ENCODE measurements around the gene LRPAP1.
A peak's percentile ranks its signal among the peaks of the same experiment; 100 is the strongest.

Gene LRPAP1

GRCh38 chr4:3519468-3520264, 12.6 kb downstream of the LRPAP1 start:
- DNase-seq (ENCODE audit: low spot score) (peak; percentile 25), ATAC-seq (ENCODE audit: low read depth) (no peak)
- no peak for TF ChIP-seq CTCF (IDR thresholded peaks at IDR 0.05; ENCODE audit: poor library complexity, severe bottlenecking)
- Histone ChIP-seq H3K27ac (ENCODE audit: poor library complexity, severe bottlenecking) (no peak overlapping the region), H3K9me3 (ENCODE audit: severe bottlenecking) (no peaks in the 10 kb centered on the region), H3K36me3 (ENCODE audit: low read depth) (peaks cover 53% of the 10 kb centered on the region), H3K4me3 (ENCODE audit: severe bottlenecking) (no peak overlapping the region), H3K27me3 (ENCODE audit: insufficient read depth, poor library complexity, severe bottlenecking) (no peaks in the 10 kb centered on the region), H3K4me1 (ENCODE audit: insufficient read depth, poor library complexity, severe bottlenecking) (no peaks in the 10 kb centered on the region)

- TF ChIP-seq CTCF (IDR thresholded peaks at IDR 0.05; ENCODE audit: poor library complexity, severe bottlenecking): no peak
- peaks cover 54% of the 10 kb centered on the region for H3K36me3 ChIP-seq (ENCODE audit: low read depth)
- H3K27me3 ChIP-seq (ENCODE audit: insufficient read depth, poor library complexity, severe bottlenecking): no peaks in the 10 kb centered on the region
- no peak for ATAC-seq (ENCODE audit: low read depth)
- no peak overlapping the region for H3K4me3 ChIP-seq (ENCODE audit: severe bottlenecking)
- H3K9me3 ChIP-seq (ENCODE audit: severe bottlenecking): no peaks in the 10 kb centered on the region
- no peak for DNase-seq (ENCODE audit: low spot score)
- no peak overlapping the region for H3K27ac ChIP-seq (ENCODE audit: poor library complexity, severe bottlenecking)
- H3K4me1 ChIP-seq (ENCODE audit: insufficient read depth, poor library complexity, severe bottlenecking): no peaks in the 10 kb centered on the region
These were observed 13.3 kb downstream of the LRPAP1 start for GRCh38 chr4:3518941-3519340.

GRCh38 chr4:3518511-3518880, 13.7 kb downstream of the LRPAP1 start:
- no peak for TF ChIP-seq CTCF (IDR thresholded peaks at IDR 0.05; ENCODE audit: poor library complexity, severe bottlenecking)
- DNase-seq (ENCODE audit: low spot score): peak; percentile 22
- H3K36me3 ChIP-seq (ENCODE audit: low read depth): peaks cover 56% of the 10 kb centered on the region
- H3K4me3 ChIP-seq (ENCODE audit: severe bottlenecking): no peak overlapping the region
- H3K27ac ChIP-seq (ENCODE audit: poor library complexity, severe bottlenecking): no peak overlapping the region
- no peaks in the 10 kb centered on the region for H3K9me3 ChIP-seq (ENCODE audit: severe bottlenecking)
- ATAC-seq (ENCODE audit: low read depth): no peak
- H3K27me3 ChIP-seq (ENCODE audit: insufficient read depth, poor library complexity, severe bottlenecking): no peaks in the 10 kb centered on the region
- H3K4me1 ChIP-seq (ENCODE audit: insufficient read depth, poor library complexity, severe bottlenecking): no peaks in the 10 kb centered on the region

DNA sequence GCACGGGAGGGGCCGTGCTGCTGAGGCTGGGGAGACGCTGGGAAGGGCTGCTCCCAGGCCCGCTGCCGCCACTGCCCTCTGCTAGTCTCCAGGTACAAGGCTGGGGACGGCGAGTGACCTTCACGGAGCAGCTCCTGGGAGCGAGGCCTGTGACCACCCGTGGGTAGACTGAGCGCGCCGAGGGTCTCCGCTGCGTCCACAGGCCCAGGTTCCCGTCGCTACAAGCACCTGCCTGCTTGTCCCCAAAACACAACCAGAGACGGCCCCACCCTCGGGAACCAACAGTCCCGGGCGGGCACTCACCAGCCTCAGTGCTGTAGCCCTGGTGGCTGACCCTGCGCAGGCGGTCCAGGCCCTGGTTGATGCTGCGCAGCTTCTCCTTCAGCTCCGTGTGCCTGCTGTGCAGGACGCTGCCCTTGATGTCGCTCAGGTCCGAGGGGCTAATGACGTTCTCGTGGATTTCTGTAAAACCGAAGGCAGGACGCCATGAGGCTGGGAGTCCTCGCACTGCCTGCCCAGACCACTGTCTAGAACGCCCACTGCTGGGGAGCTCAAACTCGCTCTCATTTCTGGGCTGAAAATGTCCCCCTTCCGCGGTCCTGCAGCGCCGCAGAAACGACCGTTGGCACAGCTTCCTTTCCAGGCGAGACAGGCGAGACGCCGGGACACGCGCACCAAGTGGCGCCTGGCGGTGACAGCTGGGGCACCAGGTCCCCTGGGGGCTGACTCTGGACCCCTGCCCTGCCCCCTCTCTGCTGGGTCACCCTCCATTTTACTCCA, 14.3 kb downstream of the LRPAP1 start:
- Histone ChIP-seq H3K27ac (ENCODE audit: poor library complexity, severe bottlenecking) (no peak overlapping the region), H3K4me1 (ENCODE audit: insufficient read depth, poor library complexity, severe bottlenecking) (no peaks in the 10 kb centered on the region), H3K27me3 (ENCODE audit: insufficient read depth, poor library complexity, severe bottlenecking) (no peaks in the 10 kb centered on the region), H3K4me3 (ENCODE audit: severe bottlenecking) (no peak overlapping the region), H3K9me3 (ENCODE audit: severe bottlenecking) (no peaks in the 10 kb centered on the region), H3K36me3 (ENCODE audit: low read depth) (peaks cover 55% of the 10 kb centered on the region)
- DNase-seq (ENCODE audit: low spot score) (peak; percentile 49), ATAC-seq (ENCODE audit: low read depth) (no peak)
- no peak for TF ChIP-seq CTCF (IDR thresholded peaks at IDR 0.05; ENCODE audit: poor library complexity, severe bottlenecking)

Data from RWPE2 (cell line).